Calu3 (cell line): ENCODE measurements around the gene IGF1R. TPM values are rescaled to one million over a fixed set of nuclear protein-coding genes. Genes with fewer than 3 reads are reported as not detected.

ENCODE experiments used
- BruUV-seq: library from RNA; stranded (reverse); fragments of 400-500 nt; replicated peaks from 2 replicates; lab custom pipeline; 2021; lab: Mats Ljungman, UMichigan
- CTCF ChIA-PET: fragments of 300-600 bp; sonication (Branson Sonifier 250); formaldehyde crosslinking; loops from one replicate; lab custom pipeline; 2022; ENCODE audit warnings: antibody characterized with exemption; lab: Charles Lee
- DNase-seq: peaks from one replicate; pipeline ENCODE4 v3.0.0; 2022
- H3K27ac Mint-ChIP-seq: one replicate; pipeline ENCODE4 v1.8.0; 2022; ENCODE audit warnings: mixed read lengths; ENCODE audit not compliant: unreplicated experiment
- H3K27me3 Mint-ChIP-seq: one replicate; pipeline ENCODE4 v1.8.0; 2022; ENCODE audit warnings: mixed read lengths; ENCODE audit not compliant: unreplicated experiment
- H3K36me3 Mint-ChIP-seq: one replicate; pipeline ENCODE4 v1.8.0; 2022; ENCODE audit warnings: mild to moderate bottlenecking, moderate library complexity, mixed read lengths; ENCODE audit not compliant: insufficient read depth, unreplicated experiment
- H3K4me1 Mint-ChIP-seq: one replicate; pipeline ENCODE4 v1.8.0; 2022; ENCODE audit warnings: mild to moderate bottlenecking, low read depth, mixed read lengths; ENCODE audit not compliant: unreplicated experiment
- H3K4me3 Mint-ChIP-seq: one replicate; pipeline ENCODE4 v1.8.0; 2022; ENCODE audit warnings: mild to moderate bottlenecking, low read depth, moderate library complexity, mixed read lengths; ENCODE audit not compliant: unreplicated experiment
- H3K9me3 Mint-ChIP-seq: one replicate; pipeline ENCODE4 v1.8.0; 2022; ENCODE audit warnings: low read depth, mixed read lengths; ENCODE audit not compliant: unreplicated experiment
- CTCF ChIP-seq: fragments of 200-600 bp; IDR thresholded peaks from one replicate; pipeline ENCODE4 v1.8.0; 2022; ENCODE audit warnings: antibody characterized with exemption; ENCODE audit not compliant: unreplicated experiment
- intact Hi-C: fragments of 100-400 bp; cut with micrococcal nuclease; formaldehyde crosslinking; loops from one replicate; pipeline ENCODE4 v1.10.0; 2022; ENCODE audit not compliant: unreplicated experiment
- total RNA-seq: library from RNA; stranded (reverse); gene quantifications from 2 replicates; pipeline ENCODE4 v1.2.3, GENCODE V29; 2022

Gene IGF1R
- total RNA-seq, 1 experiment from 2014 or later, result 73.9 TPM

- no peak for TF ChIP-seq CTCF
- peaks cover 5% of the 10 kb centered on the region for H3K36me3 Mint-ChIP-seq
- H3K27me3 Mint-ChIP-seq, result no peaks in the 10 kb centered on the region
- peaks cover 3% of the 10 kb centered on the region for H3K4me1 Mint-ChIP-seq
- intact Hi-C loops, result loop anchor here (10.0 kb wide), 1 partner anchor 165 kb away; no protein-coding TSS in a partner anchor
- CTCF ChIA-PET, result no interaction called here
- no peak for DNase-seq
- BruUV-seq, result no TSS peak
- H3K9me3 Mint-ChIP-seq, result no peaks in the 10 kb centered on the region
- H3K27ac Mint-ChIP-seq, result no peak overlapping the region
- H3K4me3 Mint-ChIP-seq, result no peak overlapping the region
Observed at GRCh38 chr15:98909968-98910885, 261.9 kb downstream of the IGF1R start.

DNA sequence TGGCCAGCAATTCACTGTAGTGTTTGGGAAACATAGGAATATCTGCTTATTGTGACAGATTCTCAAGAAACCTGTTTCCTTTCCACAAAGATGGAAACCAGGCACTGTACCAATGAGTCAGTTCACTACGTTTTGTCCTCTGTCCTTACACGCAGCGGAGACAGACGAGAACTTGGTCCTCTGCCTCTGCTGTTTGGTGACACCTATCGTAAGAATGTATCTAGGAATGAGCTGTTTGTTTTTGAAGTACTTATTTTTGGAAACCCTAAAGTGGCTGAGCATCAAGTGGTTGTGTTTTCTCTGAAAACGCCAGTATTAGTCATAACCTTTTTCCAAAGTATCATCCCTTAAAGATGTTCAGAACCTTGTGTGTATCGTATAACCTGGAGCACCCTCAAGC, 266.3 kb downstream of the IGF1R start:
- CTCF ChIA-PET, result no interaction called here
- TF ChIP-seq CTCF, result no peak
- DNase-seq, result no peak
- Mint-ChIP-seq H3K27me3 (no peaks in the 10 kb centered on the region), H3K27ac (no peak overlapping the region), H3K4me3 (no peak overlapping the region), H3K4me1 (peaks cover 8% of the 10 kb centered on the region), H3K36me3 (peaks cover 17% of the 10 kb centered on the region), H3K9me3 (no peaks in the 10 kb centered on the region)
- intact Hi-C loops, result no loop called here
- no TSS peak for BruUV-seq

- no TSS peak for BruUV-seq
- no peak overlapping the region for H3K27ac Mint-ChIP-seq
- H3K9me3 Mint-ChIP-seq, result no peaks in the 10 kb centered on the region
- DNase-seq, result no peak
- no peak overlapping the region for H3K4me3 Mint-ChIP-seq
- peaks cover 8% of the 10 kb centered on the region for H3K4me1 Mint-ChIP-seq
- no peak for TF ChIP-seq CTCF
- peaks cover 14% of the 10 kb centered on the region for H3K36me3 Mint-ChIP-seq
- intact Hi-C loops, result no loop called here
- no peaks in the 10 kb centered on the region for H3K27me3 Mint-ChIP-seq
- CTCF ChIA-PET, result no interaction called here
Observed at GRCh38 chr15:98916826-98917225, 268.5 kb downstream of the IGF1R start.

DNA sequence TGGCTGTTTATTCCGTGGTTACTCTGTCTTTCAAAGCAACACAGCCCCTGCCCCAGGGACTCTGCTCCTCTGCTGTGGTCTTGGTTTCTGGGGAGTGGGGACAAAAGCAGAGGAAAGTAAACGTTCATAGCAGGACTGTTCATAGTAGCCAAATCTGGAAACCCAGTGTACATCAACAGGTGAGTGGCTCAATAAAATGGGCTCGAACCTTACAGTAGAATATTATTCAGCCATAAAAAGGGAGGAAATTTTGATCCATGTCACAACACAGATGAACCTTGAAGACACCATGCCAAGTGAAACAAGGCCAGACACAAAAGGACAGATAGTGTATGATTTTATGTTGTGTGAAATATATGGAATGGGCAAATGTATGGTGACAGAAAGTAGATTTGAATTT, 269.1 kb downstream of the IGF1R start:
- Mint-ChIP-seq H3K27ac (no peak overlapping the region), H3K36me3 (peaks cover 14% of the 10 kb centered on the region), H3K9me3 (no peaks in the 10 kb centered on the region), H3K4me3 (no peak overlapping the region), H3K27me3 (no peaks in the 10 kb centered on the region), H3K4me1 (peaks cover 8% of the 10 kb centered on the region)
- intact Hi-C loops, result no loop called here
- no peak for DNase-seq
- no TSS peak for BruUV-seq
- TF ChIP-seq CTCF, result no peak
- CTCF ChIA-PET, result no interaction called here
